Stimulated activated CD4-positive, alpha-beta T cell treated with anti-CD3 and anti-CD28 coated beads, Interleukin-4, amount 100 ng/mL, for 24 hours (primary cell): Measurements from ENCODE around the gene FRMPD2.
"Not testable (repeated sequence)": the region's sequence is repeated elsewhere in the genome, so short reads cannot be mapped to it uniquely, and the experiment has no call there.

Experiments used
- DNase-seq: peaks from one replicate; pipeline ENCODE4 v3.0.0-alpha.2; 2020

Gene FRMPD2

DNA sequence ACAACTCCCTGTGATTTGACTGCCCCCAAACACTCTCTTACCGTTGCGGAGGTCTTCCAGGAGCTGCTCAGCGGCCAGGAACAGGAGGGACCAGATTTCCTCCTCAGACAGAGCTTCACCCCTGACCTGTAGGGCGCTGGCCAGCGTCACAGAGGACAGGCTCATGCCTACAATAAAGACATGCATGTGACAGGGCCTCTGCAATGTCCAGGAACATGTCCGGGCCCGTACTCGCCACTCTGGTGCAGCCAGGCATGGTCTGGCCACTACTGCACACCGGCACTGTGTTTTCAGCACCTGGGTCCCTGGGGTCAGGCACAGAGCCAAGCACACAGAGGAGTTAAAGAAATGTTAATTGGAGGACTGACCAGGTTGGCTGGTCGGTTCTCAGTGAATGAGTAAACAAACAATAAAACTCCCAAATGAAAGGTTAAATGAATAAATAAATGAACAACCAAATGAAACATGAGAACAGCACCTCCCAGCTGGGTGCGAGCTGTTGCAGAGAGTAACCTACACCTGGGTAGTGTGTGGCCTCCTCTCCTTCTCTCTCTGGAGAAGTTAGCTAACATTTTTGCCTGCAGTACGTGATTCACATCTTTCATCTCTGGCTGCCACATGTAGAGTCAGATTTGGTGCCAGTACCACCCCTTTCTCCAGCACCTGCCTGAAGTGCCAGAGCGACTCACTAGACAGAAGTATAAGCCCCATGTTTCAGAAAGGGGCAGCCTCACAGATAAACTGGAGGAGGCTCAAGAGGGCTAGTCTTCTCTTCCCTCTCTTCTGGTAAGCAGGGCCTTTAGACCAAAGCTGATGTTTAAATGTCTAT, 22.8 kb downstream of the FRMPD2 start:
- DNase-seq = no peak

DNA sequence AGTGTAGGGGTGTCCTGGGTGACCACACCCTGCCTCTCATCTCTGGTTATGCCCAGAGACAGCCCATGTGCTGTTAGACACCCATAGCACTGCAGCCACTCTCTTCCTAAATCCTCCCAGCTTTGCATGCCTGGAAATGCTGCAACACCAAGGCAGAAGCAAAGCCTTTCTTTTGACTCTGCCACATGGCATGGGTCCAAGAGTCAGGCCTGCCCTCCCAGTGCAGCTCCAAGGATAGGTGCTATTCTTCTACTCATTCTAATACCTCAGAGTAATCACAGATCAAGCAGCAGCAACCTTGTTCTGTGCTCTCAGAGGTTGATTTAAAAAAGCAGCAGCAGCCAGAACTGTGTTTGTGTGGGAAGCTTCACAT, 23.4 kb downstream of the FRMPD2 start:
- DNase-seq = no peak

DNA sequence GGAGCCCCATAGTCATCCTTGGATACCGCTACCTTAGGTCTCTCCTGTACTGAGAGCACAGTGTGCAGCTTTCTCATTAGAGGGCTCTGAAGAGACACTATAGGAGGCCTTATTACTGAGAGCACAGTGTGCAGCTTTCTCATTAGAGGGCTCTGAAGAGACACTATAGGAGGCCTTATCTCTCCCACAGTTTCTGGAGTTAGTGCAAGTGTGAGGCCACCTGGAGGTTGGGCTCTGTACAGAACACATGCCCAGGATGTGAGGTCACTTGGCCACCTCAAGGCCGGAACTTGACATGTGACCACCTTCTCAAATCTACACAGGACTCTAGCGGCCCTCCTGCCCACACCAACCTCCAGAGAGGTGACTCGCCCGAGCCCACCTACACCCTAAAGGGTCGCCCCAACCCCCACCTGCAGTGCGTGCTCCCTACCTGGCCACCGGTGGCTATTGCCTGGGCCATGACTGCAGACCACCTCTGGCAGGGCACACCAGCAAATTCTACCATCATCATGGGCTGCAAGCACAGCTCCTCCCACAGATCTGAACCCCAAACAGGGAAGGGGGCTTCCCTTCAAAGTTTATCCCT, 24.6 kb downstream of the FRMPD2 start:
- no peak for DNase-seq

DNA sequence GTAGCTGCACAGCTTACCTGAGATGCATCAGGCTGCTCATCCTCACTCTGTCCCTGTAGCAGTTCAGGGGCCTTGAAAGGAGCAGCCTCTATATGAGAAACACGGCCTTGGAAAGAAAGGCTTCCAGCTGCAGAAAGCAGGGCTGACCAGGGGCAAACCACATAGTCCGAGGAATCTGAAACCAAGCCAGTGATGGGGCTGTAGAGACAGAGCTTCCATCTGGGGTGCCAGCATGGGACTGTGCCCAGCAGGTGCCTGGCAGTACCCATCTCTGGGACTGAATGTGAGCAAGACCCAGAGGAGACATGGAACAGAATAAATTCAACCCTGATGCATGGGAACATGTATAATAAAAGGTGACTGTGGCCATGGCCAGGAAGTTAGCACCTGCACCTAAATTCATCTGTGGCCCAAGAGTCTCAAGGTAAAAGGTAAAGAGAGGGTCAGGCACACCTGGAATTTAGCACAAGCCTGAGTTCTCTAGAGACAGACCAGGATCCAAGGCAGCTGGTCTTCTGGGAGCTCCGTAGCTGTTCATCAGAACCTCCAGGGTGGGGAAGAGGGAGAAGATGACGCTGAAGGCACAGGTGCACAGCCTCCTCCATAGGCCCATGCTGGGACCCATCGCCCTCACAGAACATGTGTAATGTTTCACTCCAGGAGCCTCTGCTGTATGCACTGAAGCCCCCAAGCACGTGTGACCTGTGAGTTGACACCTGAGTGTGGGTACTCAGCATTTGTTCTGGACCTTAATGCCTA, 25.3 kb downstream of the FRMPD2 start:
- DNase-seq = no peak

DNA sequence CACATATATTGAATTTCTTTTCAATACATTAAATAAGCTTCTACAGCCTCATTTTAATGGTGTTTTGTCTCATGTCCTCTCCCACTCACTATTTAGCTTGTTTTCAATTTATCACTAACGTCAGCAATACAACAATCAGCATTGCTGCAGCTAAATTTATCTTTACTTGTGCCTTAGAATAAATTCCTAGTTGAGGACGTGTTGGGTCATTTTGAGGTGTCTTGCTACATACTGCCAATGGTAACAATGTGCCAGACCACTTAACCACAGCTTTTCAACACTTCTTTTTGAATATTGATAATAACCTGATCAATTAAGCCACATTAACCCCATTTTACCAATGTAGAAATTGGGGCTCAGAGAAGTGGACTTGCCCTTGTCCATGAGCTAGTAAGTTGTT, 26.0 kb downstream of the FRMPD2 start:
- DNase-seq = no peak

DNA sequence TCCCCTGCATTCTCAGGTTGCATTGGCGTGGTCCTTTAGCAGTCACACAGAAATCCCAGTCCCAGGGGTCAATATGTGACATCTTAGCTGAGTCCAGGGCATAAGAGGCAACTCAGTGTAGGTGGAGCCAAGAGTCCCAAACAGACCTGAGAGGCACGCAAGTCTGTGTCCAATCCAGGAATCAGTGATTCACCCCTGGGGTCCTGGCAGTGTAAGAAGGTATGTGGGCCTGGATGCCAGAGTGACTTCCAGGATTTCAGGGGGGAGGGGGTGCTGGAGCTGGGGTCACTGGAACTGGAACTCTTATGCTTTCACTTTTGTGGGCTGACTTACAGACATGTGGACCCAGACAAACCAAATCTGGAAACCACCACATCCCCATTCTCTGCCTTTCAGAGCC, 26.8 kb downstream of the FRMPD2 start:
- DNase-seq = no peak

DNA sequence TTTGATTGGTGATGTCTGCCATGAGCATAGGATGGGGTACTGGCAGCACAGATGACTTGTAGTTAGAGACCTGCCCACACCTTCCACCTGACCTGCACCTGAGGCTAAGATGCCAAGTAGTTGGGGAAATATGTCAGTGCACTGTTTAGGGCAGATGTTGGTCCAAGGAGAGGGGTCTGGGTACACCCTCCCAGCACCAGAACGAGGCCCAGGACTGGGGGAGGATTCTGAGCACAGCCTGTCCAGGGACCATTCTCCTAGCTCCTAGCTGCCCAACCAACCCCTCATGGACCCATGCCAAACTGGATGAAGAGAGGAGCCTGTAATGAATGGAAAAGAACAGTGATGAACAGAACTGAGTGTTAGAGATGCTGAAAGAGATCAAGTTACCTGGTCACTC, 28.0 kb downstream of the FRMPD2 start:
- DNase-seq = no peak

DNA sequence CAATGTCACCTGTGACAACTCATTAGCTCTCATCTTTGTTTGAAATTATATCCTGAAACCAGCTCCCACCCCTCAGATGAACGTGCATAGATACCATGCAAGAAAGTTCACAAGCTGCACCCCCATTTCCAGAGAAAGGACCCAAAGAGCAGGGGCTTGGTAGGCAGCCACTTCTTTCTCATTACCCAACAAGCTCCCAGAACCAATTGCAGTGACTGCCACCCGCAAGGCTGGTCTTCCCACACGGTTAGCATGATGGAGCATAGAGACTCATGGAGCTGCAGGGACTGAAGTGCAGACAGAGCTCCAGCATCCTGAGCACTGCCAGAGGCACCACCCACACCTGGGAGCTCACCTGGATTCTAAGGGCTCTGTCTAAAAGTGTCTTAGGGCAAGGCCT, 28.5 kb downstream of the FRMPD2 start:
- DNase-seq = no peak

DNA sequence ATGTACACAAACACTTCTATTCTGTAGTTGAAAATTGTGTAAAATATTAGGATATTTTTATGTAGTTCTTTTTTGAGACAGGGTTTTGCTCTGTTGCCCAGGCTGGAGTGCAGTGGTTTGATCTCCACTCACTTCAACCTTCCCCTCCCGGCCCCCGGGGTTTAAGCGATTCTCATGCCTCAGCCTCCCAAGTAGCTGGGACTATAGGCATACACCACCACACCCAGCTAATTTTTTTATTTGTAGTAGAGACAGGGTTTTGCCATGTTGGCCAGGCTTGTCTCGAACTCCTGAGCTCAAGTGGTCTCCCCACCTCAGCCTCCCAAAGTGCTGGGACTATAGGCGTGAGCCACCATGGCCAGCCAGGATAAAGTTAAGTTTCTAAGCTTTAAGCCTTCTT, 30.6 kb downstream of the FRMPD2 start:
- not testable (repeated sequence) for DNase-seq

DNA sequence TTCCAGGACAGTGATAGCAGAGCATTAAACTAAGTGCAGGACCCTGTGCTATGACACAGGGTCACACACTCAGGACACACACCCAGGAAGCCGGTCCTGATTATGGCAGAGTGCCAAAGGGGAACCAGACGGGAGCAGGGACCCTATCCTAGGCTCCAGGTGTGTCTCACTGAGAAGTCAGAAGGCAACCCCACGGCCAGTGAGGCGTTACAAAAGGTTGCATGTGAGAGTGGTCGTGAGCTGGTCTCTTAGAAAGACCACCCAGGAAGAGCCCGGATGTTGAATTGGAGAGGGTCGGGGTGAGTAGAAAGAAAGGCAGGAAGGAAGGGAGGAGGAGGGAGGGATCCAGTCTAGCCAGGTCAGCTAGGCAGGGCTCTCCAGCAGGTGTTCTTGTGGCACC, 31.0 kb downstream of the FRMPD2 start:
- no peak for DNase-seq

DNA sequence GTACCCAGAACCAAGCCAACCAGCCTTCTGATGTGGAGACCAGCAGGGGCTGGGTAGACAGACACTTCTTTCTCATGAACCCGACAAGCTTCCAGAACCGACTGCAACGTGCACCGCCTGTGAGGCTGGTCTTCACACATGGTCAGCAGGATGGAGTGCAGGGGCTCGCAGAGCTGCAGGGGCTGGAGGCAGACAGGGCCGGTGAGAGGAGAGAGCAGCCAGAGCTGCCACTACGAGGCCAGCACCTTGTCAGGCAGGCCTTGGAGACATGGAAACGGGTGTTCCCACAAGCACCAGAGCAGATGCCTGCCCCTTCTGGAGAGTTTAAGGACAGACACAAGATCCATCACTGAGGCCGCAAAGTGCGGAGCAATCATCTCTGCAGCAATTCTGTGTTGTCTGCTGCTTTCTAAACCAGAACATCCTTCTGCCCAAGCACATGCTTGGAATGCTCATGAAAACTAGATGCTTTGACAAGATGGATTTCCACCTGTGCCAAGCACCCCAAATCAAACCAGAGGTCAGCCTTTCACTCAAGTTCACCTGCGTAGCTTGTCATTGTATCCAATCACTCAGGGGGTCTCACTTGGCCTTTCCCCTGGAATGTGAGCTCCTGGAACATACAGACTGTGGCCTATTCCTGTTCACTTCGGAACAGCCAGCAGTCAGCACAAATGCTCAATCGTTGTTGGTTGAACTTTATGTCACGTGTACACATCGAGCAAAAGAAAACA, 32.2 kb downstream of the FRMPD2 start:
- no peak for DNase-seq

DNA sequence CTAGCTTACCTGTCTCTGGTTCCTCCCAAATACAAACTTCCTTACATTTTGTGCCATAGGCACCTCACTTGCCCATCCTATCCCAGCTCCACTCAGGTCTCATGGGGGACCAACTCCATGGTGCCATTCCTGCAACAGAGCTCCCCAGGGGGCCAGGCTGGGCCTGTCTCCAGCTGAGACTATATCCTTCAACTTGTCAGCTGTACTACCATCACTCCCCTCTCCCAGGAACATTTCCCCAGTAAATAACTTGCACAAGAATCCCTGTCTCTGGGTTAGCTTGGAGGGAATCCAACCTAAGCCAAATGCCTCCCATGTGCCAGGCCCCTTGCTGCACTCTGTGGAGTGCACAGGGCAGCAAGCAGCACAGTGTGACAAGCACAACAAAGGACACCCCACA, 33.2 kb downstream of the FRMPD2 start:
- no peak for DNase-seq

DNA sequence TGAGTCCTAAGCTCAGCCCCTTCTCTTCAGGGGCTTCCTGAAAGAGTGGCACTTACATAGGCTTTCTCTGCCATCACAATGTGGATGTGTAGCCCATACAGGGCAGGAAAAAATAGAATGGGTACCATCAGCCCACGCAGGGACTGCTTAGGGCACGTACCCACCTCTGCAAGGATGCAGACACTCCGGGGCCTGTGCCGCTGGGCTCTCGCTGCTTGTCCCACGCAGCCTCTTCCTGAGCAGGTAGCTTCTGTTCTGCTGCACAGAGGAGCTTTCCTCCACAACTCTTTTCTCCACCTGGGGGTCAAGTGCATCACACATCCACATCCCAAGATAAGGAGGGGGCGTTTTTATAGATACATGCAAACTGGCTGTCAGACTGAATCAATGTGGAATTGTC, 34.3 kb downstream of the FRMPD2 start:
- no peak for DNase-seq

DNA sequence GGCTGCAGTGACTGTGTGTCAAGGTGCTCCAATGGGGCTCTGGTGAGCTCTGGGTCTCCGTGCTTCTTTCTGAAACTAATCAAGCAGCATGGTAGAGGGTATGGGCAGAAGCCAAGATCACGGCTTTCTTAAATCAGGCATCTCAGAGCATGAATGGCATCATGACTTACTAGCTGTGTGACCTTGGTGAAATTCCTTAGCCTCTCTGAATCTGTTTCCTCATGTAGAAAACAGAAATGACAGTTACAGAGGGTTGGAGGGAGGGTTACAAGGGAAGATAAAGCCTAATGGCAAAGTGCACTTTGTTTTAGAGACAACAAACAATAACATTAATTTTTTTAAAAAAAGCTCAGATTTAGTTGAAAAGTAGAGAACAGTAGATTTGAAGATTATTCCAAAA, 34.9 kb downstream of the FRMPD2 start:
- DNase-seq = no peak

DNA sequence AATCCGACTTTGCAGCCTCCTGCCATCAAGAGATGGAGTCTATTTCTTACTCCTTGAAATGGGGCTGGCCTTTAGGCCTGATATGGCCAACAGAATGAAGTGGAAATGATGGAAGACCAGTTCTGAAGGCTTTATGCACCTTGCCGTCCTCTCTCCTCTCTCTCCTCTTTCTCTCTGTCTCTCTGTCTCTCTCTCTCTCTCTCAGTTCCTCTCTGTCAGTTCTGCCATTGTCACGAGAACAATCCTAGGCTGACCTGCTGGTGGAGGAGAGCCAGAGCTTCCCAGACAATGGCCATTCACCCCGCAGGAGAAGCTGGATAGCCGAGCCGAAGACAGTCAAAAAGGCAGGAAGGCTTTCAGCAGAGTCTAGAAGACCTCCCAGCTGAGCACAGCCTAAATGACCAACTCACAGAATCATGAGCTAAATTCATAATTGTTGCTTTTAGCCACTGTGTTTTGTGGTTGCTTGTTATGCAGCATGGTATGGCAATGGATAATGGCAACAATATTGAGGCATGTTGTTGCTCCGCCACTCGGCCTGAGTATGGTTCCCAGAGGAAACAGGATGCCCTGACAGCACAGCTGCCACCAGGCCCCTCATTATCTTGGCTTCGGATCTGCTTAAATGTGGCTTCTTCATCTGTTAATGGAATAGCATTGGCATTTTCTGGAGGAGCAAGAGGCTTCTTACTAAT, 35.5 kb downstream of the FRMPD2 start:
- no peak for DNase-seq

DNA sequence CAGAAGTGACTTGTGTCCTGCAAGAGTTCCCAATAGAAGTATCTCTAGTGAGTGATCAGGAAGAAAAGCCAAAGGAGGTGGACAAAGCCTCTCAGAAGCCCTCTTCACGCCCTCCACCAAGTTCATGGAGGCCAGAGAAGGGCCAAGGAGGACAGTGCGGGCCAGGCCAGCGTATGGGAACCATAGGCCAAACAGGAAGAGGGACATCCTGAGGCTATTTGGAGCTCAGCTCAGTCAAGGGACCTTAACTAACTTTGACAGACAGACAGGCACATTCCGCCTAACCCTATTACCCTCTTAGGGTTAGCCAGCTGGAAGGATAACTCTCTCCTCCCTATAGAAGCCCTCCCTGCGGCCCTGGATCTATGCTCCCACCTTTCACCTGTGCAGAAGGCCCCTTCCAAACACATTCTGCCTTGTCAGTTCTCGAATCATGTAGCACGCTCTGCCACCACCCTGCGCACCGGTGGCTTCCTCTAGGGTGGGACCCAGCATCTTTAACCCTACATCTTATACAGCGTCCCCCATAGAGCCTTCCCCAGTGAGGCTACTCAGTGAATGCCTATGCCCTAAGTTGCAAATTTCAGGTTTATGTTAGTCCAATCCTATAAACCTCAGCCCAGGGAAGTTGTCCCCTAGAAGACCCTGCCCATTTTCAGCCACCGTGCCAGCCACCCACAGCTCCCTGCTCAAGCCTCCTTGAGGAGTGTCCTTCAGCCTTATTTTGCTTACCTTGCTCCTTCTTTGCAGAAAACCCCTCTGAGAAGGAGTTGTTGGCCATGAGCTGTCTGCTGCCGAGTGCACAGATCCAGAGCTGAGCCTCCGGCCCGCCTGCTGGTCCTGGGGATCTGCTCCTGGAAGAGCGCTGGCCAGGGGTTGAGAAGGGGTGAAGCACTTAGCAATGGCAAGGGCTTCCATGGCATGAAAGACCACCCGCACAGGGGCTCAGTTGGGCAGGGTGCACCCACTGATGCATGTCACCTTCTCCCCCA, 36.9 kb downstream of the FRMPD2 start:
- no peak for DNase-seq

DNA sequence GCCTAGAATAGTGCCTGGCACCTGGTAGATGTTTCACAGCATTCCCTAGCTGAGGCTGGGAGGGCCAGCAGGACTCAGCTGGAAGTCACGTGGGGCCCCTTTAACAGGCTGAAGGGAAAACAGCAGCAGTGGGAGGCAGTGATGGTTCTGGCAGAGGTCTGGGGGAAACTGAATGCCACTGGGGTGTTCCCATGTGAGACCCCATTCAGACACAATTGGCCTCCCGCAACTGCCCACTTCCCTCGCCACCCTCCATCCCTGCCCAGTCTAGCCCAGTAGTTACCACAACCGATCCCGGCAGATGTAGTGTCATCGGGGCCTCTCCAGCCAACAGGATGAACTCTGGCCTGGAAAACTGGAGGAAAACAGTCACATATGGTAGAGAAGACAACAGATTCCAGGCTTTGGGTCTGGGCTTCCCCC, 38.3 kb downstream of the FRMPD2 start:
- DNase-seq = no peak

DNA sequence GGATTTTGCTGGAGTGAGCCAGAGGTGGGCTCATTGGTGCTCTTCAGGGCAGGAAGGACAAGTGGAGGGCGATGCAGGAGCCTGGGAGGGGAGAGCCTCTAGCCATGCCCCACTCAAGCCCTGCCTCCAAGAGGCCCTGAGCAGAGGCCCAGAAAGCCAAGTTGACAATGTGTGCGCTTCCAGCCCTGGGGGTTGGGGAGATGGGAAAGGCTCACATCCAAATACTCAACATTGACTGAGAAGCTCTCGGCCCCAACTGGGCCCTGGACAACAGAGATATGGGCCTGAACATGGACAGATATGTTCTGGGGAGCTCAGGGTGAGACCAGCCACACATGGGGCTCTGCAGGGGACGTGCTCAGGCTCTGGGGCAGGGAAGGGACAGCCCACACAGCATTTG, 39.0 kb downstream of the FRMPD2 start:
- DNase-seq = no peak

DNA sequence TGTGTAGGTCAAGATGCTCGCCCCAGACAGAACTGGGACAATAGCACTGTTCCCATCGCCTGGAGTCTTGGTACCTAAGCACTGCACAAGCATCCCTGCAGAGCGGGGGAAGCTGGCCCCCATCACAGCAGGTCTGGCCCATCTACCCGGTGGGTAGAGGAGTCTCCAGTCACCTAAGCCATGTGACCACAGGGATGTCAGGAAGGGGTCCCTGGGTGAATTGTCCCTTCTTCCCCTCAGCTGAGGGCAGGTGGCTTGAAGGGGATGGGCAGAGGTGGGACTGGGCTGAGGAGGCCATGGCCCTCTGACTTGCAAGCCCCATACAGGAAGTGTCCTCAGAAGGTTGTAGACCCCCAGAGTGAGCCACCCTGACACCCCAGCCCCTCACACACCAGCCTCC, 39.7 kb downstream of the FRMPD2 start:
- DNase-seq = no peak

DNA sequence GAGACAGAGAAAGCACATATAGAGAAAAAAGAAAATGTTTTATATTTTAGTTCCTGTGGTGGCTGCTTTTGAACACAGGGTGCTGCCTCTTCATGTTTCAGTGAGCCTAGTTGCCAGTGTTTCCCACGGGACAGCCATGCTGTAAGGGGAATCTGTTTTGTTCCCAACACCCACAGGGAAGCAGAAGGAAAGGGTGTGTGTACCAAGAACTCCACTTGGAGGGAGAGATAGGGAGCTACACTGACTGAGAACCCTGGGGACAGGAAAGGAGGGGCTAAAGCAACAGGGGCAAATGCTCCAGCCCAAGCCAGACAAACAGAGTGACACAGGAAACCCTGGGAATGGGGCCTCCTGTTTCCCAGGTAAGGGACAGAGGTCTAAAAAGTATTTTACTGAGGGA, 40.2 kb downstream of the FRMPD2 start:
- DNase-seq = no peak

DNA sequence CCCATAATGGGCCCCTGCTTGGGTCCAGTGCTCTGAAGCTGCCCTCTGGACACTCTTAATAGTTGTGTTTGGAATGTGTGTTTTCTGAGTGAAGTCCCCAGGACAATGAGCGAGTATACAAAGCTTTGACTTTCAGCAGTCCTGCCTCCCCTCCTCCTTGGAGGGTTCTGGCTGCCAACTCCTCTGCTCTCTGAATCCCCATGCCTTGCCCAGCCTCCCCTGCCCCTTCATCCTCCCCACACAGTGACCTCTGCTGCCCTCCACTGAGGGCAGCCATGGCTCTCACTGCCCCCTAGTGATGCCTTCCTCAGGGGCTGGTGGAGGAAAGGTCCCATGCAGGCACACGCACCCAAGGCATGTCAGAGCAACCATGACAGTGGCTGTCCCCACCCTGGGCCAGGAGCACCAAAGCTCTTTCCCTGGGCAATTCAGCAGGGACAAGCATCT, 40.9 kb downstream of the FRMPD2 start:
- DNase-seq = no peak
